Peyer's patch (tissue), 4 donors: Measurements from ENCODE around the gene SHC2. TPM values are rescaled to one million over a fixed set of nuclear protein-coding genes. Genes with fewer than 3 reads are reported as not detected.

Experiments used
- DNase-seq, 3 donors: peaks; one replicate each; pipeline ENCODE4 v3.0.0-alpha.2; 2017 to 2019
- H3K27ac ChIP-seq, 4 donors: fragments of 200-600 bp; sonication (generic); one replicate each; pipeline ENCODE4 v1.5.1; 2016 to 2019
- H3K27me3 ChIP-seq, 2 donors: fragments of 200-600 bp; sonication (generic); one replicate each; pipeline ENCODE4 v1.5.1; 2019
- H3K36me3 ChIP-seq, 3 donors: fragments of 200-600 bp; sonication (generic); one replicate each; pipeline ENCODE4 v1.5.1; 2016 to 2019
- H3K4me1 ChIP-seq, 4 donors: fragments of 200-600 bp; sonication (generic); one replicate each; pipeline ENCODE4 v1.5.1; 2016 to 2019
- H3K4me3 ChIP-seq, 4 donors: fragments of 200-600 bp; sonication (generic); 1 replicate in 3 of 4; 2 replicates in 1 of 4; pipeline ENCODE4 v1.5.1; 2016 to 2019; ENCODE audit warnings: mild to moderate bottlenecking in 1 of 4
- H3K9me3 ChIP-seq, 4 donors: fragments of 200-600 bp; sonication (generic); one replicate each; pipeline ENCODE4 v1.5.1; 2016 to 2019; ENCODE audit warnings: mild to moderate bottlenecking in 1 of 4
- CTCF ChIP-seq, 6 experiments: fragments of 450-650 bp in 4 of 6; fragments of 200-600 bp in 2 of 6; sonication (generic) in 1 of 6; IDR thresholded peaks; one replicate each; pipeline ENCODE4 v1.5.1; 2017 to 2019; ENCODE audit warnings: antibody characterized with exemption in 6 of 6, mild to moderate bottlenecking in 3 of 6, moderate library complexity in 1 of 6
- POLR2A ChIP-seq, 2 donors: fragments of 450-650 bp; IDR thresholded peaks; one replicate each; pipeline ENCODE4 v1.5.1; 2017; ENCODE audit warnings: antibody characterized with exemption in 2 of 2, mild to moderate bottlenecking in 2 of 2, moderate library complexity in 2 of 2
- total RNA-seq, 4 donors: library from RNA; depleted of rRNA; stranded (reverse); fragments of >200 nt; gene quantifications; one replicate each; pipeline ENCODE4 v1.1.0, GENCODE V29; 2016

SHC2 gene
- total RNA-seq, 4 donors from 2014 or later = 9.5 to 33.0 (median 18.3) TPM

GRCh38 chr19:469833-470232 lies 9.0 kb upstream of the SHC2 start:
- Histone ChIP-seq H3K4me1 (no peaks in the 10 kb centered on the region), H3K27me3 (no peaks in the 10 kb centered on the region), H3K36me3 (no peaks in the 10 kb centered on the region), H3K27ac (no peak overlapping the region), H3K9me3 (no peaks in the 10 kb centered on the region), H3K4me3 (no peak overlapping the region)
- TF ChIP-seq CTCF (IDR thresholded peaks at IDR 0.05) = no peak
- TF ChIP-seq POLR2A (IDR thresholded peaks at IDR 0.05) = no peak
- DNase-seq = no peak

GRCh38 chr19:468587-469256 lies 7.9 kb upstream of the SHC2 start:
- no peaks in the 10 kb centered on the region for H3K27me3 ChIP-seq
- H3K4me3 ChIP-seq = no peak overlapping the region
- no peaks in the 10 kb centered on the region for H3K4me1 ChIP-seq
- H3K9me3 ChIP-seq = no peaks in the 10 kb centered on the region
- H3K27ac ChIP-seq = no peak overlapping the region
- DNase-seq = no peak
- H3K36me3 ChIP-seq = no peaks in the 10 kb centered on the region
- TF ChIP-seq CTCF (IDR thresholded peaks at IDR 0.05) (no peak), POLR2A (IDR thresholded peaks at IDR 0.05) (no peak)

GRCh38 chr19:467554-467953 lies 6.7 kb upstream of the SHC2 start:
- no peak for TF ChIP-seq CTCF (IDR thresholded peaks at IDR 0.05)
- no peak for TF ChIP-seq POLR2A (IDR thresholded peaks at IDR 0.05)

GRCh38 chr19:465056-465816 lies 4.4 kb upstream of the SHC2 start:
- no peaks in the 10 kb centered on the region for H3K9me3 ChIP-seq
- peaks cover 3 to 14% (median 8%) of the 10 kb centered on the region in 4 donors for H3K4me1 ChIP-seq
- TF ChIP-seq CTCF (IDR thresholded peaks at IDR 0.05) = no peak
- no peak for TF ChIP-seq POLR2A (IDR thresholded peaks at IDR 0.05)
- no peak overlapping the region for H3K27ac ChIP-seq
- peaks cover 0 to 1% of the 10 kb centered on the region in 2 donors for H3K27me3 ChIP-seq
- no peaks in the 10 kb centered on the region for H3K36me3 ChIP-seq
- DNase-seq = no peak
- H3K4me3 ChIP-seq = no peak overlapping the region

More at GRCh38 chr19:467554-467953, 6.7 kb upstream of the SHC2 start:
- no peak for DNase-seq
- Histone ChIP-seq H3K9me3 (no peaks in the 10 kb centered on the region), H3K36me3 (no peaks in the 10 kb centered on the region), H3K27ac (no peak overlapping the region), H3K27me3 (no peaks in the 10 kb centered on the region), H3K4me3 (no peak overlapping the region), H3K4me1 (no peaks in the 10 kb centered on the region)

GRCh38 chr19:464208-464545 lies 3.3 kb upstream of the SHC2 start:
- H3K4me1 ChIP-seq = peaks cover 3 to 14% (median 11%) of the 10 kb centered on the region in 4 donors
- no peak overlapping the region for H3K27ac ChIP-seq
- no peak for TF ChIP-seq POLR2A (IDR thresholded peaks at IDR 0.05)
- no peak for TF ChIP-seq CTCF (IDR thresholded peaks at IDR 0.05)
- no peaks in the 10 kb centered on the region for H3K36me3 ChIP-seq
- no peak for DNase-seq
- H3K4me3 ChIP-seq = no peak overlapping the region
- H3K9me3 ChIP-seq = no peaks in the 10 kb centered on the region
- peaks cover 0 to 6% of the 10 kb centered on the region in 2 donors for H3K27me3 ChIP-seq
